HUES48 (cell line): ENCODE data around the gene CIC.
"Not testable (repeated sequence)": the region's sequence is repeated elsewhere in the genome, so short reads cannot be mapped to it uniquely, and the experiment has no call there.

Experiments
- H3K27ac ChIP-seq: one replicate; pipeline ENCODE4 v1.7.0; 2013; ENCODE audit warnings: low read depth, low read length, inconsistent platforms
- H3K27me3 ChIP-seq: 2 replicates; pipeline ENCODE4 v1.6.1; 2013; ENCODE audit warnings: mild to moderate bottlenecking, low read length; ENCODE audit not compliant: control insufficient read depth, insufficient read depth
- H3K36me3 ChIP-seq: 2 replicates; pipeline ENCODE4 v1.6.1; 2013; ENCODE audit warnings: low read length; ENCODE audit not compliant: control insufficient read depth, insufficient read depth
- H3K4me1 ChIP-seq: 2 replicates; pipeline ENCODE4 v1.6.1; 2013; ENCODE audit warnings: mild to moderate bottlenecking, low read length; ENCODE audit not compliant: control insufficient read depth, insufficient read depth
- H3K4me3 ChIP-seq: 2 replicates; pipeline ENCODE4 v1.5.1; 2013; ENCODE audit warnings: mild to moderate bottlenecking, low read depth, low read length
- H3K9ac ChIP-seq: 2 replicates; pipeline ENCODE4 v1.6.1; 2013; ENCODE audit warnings: mild to moderate bottlenecking, low read depth, low read length, moderate library complexity
- H3K9me3 ChIP-seq: 2 replicates; pipeline ENCODE4 v1.6.1; 2013; ENCODE audit warnings: low read length; ENCODE audit not compliant: control insufficient read depth, insufficient read depth

The CIC gene

DNA sequence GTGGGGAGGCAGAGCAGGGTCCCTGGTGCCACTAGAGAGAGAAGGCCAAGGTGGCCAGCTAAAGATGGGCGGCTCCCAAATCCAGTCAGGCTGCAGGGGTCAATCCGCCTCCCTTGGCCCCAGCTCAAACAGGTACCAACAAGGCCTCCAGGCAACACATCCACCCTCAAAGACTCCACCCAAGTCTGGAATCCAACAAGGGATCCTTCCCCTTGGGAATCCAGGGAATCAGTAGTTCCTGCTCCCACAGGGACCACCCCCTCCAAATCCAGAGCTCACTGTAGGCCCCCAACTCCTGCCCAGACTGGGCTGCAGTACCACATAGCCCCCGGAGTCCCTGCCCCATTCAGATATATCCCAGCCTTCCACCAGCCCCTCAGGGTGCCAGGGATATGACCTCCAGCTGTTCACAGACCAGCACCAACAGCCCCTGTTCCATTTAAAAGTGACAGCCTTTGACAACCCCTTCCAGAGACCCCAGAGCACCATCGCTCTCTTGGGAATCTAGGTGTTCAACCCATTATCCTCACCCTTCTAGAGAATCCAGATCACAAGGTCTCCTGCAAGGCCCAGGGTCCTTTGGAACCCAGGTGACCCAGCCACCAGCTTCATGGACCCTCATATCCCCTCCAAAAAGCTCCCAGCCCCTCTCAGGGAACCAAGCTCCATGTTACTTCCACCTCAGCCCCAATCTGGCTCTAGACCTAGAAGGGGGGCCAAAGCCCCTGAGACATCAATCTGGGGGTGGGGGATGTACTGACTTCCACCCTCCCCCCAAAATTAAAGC lies 17.3 kb upstream of the CIC start:
- Histone ChIP-seq H3K36me3 (peaks cover 17% of the 10 kb centered on the region), H3K4me1 (peaks cover 20% of the 10 kb centered on the region), H3K27me3 (peaks cover 6% of the 10 kb centered on the region), H3K4me3 (no peak overlapping the region), H3K9ac (no peak overlapping the region), H3K9me3 (no peaks in the 10 kb centered on the region), H3K27ac (no peak overlapping the region)

DNA sequence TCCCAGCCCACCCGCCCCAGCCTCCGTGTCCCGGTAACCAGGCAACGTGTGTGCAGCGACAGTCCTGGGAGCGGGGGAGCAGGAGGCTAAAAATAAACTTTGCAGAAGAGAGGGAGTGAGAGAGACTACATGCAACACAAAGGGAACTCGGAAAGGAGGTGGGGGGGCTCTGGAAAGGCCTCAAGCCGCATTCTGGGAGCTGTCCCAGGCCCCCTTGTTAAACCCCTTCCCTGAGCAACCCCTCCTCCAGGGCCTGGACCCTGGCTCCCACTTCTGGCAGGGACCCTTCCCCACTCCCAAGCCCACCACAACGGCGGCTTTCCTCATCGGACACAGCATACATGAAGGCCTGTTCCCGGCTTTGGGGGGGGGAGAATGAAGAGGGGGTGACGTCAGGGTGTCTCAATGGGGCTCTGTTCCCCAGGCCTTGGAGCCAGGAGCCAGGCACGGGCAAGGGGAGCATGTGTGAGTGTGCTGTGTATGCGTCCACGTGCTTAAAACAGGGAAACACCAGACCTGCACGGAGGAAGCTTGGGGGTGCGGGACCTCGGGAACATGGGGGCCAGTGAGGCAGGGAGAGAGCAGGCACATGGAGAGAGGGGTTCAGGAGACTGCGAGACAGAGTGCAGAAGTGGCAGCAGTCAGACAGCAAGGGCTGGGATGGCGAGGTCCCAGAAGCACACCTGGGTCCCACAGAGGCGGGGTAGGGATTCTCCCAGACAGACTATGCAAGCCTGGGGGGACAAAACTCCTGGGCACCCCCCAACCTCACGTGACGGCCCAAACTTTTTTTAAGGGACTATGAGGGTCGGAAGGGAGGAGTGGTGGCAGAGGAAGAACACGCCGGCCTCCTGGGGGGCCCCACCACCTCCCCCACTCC lies 16.4 kb upstream of the CIC start:
- H3K4me1 ChIP-seq: peaks cover 20% of the 10 kb centered on the region
- peak overlapping the region; percentile 92 for H3K27ac ChIP-seq
- H3K9ac ChIP-seq: peak overlapping the region; percentile 77
- H3K36me3 ChIP-seq: peaks cover 17% of the 10 kb centered on the region
- H3K4me3 ChIP-seq: peak overlapping the region; percentile 89
- H3K27me3 ChIP-seq: peaks cover 8% of the 10 kb centered on the region
- no peaks in the 10 kb centered on the region for H3K9me3 ChIP-seq

- Histone ChIP-seq H3K27me3 (peaks cover 8% of the 10 kb centered on the region), H3K9ac (peak overlapping the region; percentile 77), H3K27ac (peak overlapping the region; percentile 92), H3K4me1 (peaks cover 20% of the 10 kb centered on the region), H3K9me3 (no peaks in the 10 kb centered on the region), H3K4me3 (peak overlapping the region; percentile 89), H3K36me3 (peaks cover 16% of the 10 kb centered on the region)
Measured at GRCh38 chr19:42253245-42254088, 15.6 kb upstream of the CIC start.

DNA sequence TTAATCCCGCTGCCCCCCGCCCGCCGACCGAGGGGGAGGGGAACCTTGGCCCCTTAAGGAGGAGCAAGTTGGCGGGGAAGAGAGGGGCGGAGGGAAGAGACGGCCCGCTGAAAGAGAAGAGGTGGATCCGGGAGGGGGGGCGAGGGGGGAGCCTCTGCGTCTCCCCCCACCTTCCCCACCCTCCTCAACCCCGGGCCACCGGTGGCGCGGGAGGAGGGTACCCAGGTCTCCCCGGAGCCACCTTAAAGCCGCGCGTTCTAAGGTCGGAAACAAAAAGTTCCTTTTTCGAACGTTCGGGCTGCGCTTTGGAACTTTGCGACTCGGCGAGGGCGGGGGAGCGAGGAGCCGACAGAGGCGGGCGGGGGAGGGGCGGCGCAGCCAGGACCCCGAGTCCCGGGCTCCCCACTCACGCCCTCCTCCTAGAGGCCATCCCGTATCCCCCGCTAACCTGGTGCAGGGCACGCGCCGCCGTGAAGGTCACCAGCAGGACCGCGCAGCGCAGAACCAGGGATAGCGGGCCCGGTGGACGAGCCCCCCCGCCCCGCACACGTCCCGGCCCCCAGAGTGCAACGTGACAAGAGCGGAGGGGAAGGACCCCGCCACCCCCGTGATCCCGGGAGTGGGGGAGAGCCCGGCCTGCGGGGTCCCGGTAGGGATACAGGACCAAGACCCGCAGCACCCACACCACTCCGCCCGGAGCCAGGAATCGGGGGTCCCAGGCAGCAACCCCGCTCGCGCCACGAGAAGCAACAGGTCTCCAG lies 14.8 kb upstream of the CIC start:
- peaks cover 8% of the 10 kb centered on the region for H3K27me3 ChIP-seq
- H3K9ac ChIP-seq: peak overlapping the region; percentile 47
- H3K36me3 ChIP-seq: peaks cover 11% of the 10 kb centered on the region
- peak overlapping the region; percentile 68 for H3K4me3 ChIP-seq
- H3K27ac ChIP-seq: peak overlapping the region; percentile 92
- H3K4me1 ChIP-seq: peaks cover 20% of the 10 kb centered on the region
- no peaks in the 10 kb centered on the region for H3K9me3 ChIP-seq

DNA sequence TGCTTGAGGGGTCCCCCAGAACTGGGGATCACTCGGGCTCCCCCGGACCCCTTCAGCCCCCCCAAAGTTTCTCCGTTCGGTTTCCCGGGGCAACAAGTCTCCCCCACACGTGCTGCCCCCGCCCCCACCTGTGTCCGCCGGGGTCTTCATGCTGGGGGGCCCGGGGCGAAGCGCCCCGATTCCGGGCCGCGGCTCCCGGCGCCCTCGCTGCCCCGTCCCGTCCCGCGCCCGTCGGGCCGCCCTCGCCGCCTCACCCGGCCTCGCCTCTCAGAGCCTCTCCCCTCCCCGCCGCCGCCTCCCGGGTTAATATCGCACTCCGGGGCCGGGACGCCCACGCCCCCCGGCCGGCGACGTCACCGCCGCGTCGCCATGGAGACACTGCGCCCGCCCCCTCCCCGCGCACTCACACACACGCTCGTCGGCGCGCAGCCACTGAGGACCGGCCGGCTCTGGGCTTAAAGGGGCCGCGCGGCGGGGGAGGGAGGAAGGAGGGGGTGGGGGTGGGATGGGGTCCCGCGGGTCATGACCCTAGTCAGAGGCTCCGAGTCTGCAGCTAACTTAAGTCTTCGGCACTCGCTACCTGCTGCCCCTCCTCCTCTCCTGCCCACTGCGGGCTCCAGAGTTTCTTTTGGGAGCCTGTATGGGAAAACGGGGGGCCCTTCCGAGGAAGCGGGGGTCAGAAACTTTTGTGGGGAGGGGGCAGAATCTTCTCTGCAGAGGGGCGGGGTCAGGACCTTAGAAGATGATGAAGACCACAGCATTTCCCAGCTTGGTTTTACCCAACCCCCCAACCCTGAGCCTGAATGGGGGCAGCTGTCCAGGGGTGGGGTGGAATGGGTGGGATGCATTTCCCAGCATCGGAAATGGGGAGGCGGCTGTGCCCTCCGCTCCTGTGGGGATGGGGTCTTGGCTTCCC lies 13.9 kb upstream of the CIC start, which contains the start of gene ERF:
Gene ERF, minus strand, starts transcription at position 279 of the 916 bp plus-strand sequence. Its CDS starts 129 bp downstream, at position 150.
- Histone ChIP-seq H3K27me3 (peaks cover 8% of the 10 kb centered on the region), H3K4me1 (peaks cover 20% of the 10 kb centered on the region), H3K4me3 (peak within 1 kb of the TSS; percentile 68), H3K36me3 (peaks cover 4% of the 10 kb centered on the region; the same call in 1 of the 2 replicates), H3K9me3 (no peaks in the 10 kb centered on the region), H3K27ac (peak within 1 kb of the TSS; percentile 92), H3K9ac (peak within 1 kb of the TSS; percentile 47)

- Histone ChIP-seq H3K9me3 (no peaks in the 10 kb centered on the region), H3K36me3 (no peaks in the 10 kb centered on the region), H3K9ac (no peak overlapping the region), H3K27ac (peak overlapping the region; percentile 70), H3K4me1 (peaks cover 20% of the 10 kb centered on the region), H3K4me3 (peak overlapping the region; percentile 68), H3K27me3 (peaks cover 8% of the 10 kb centered on the region)
Measured at GRCh38 chr19:42255766-42256745, 13.0 kb upstream of the CIC start.

GRCh38 chr19:42257842-42258241 lies 11.2 kb upstream of the CIC start:
- not testable (repeated sequence) for H3K36me3 ChIP-seq, H3K27me3 ChIP-seq, H3K9ac ChIP-seq, H3K4me1 ChIP-seq, H3K27ac ChIP-seq, H3K9me3 ChIP-seq, H3K4me3 ChIP-seq

DNA sequence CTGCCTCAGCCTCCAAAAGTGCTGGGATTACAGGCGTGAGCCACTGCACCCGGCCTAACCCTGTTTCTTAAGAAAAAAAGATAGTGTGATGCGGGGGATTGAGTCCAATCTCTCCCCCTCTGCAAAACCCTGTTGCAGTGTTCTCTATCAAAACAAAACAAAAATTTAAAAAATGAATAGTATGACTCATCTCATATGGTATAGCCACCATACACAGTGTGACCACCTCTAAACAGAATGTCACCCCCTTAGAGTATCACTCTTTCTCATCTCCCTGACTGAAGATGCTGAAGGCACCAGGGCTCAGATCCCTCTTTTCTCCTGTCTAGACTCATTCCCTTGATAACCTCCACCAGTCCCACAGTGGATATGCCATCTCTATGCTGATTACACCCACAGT lies 7.3 kb upstream of the CIC start:
- Histone ChIP-seq H3K4me1 (no peaks in the 10 kb centered on the region), H3K9ac (no peak overlapping the region), H3K27me3 (peaks cover 2% of the 10 kb centered on the region)

GRCh38 chr19:42266105-42266504 lies 2.9 kb upstream of the CIC start:
- not testable (repeated sequence) for H3K27me3 ChIP-seq, H3K27ac ChIP-seq, H3K9me3 ChIP-seq, H3K36me3 ChIP-seq, H3K4me3 ChIP-seq, H3K9ac ChIP-seq
- H3K4me1 ChIP-seq: peaks cover 16% of the 10 kb centered on the region; the same call in 1 of the 2 replicates

More for the DNA sequence above, 7.3 kb upstream of the CIC start:
- Histone ChIP-seq H3K36me3 (no peaks in the 10 kb centered on the region), H3K9me3 (no peaks in the 10 kb centered on the region), H3K4me3 (no peak overlapping the region), H3K27ac (no peak overlapping the region)
